ENCODE data around the gene SCGB3A1. TPM values are rescaled to one million over a fixed set of nuclear protein-coding genes. Genes with fewer than 3 reads are reported as not detected.

The SCGB3A1 gene
- total RNA-seq, 2 donors from 2014 or later, result not detected

DNA sequence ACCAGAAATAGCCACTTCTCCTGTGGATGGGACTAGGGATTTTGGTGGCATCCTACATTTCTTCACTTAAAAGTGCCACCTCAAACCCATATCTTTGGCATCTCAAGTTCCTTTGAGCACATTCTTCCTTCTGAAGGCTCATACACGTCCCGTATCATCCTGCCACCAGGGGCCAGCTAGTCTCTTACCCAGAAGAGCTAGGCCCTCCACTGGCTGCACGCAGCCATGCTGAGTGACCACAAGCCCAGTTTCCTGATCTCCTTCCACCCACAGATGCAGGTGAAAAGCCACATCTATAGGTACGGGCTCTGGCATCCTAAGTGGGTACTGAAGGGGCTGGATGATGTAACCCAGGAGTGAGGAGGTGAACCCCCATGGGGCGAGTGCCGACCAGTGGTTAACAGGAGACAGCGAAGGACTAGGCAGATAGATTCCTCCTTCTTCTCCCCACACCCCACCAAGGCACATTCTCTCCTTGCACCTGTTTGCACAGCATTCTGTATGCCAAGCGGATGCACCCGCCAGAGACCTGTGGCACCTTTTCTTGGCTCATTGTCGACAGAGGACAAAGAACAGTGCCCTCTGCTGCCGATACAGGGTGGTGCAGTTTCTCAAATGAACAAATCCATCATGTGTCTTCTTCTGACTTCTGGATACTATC, 14.4 kb upstream of the SCGB3A1 start:
- TF ChIP-seq, protein P1, sequence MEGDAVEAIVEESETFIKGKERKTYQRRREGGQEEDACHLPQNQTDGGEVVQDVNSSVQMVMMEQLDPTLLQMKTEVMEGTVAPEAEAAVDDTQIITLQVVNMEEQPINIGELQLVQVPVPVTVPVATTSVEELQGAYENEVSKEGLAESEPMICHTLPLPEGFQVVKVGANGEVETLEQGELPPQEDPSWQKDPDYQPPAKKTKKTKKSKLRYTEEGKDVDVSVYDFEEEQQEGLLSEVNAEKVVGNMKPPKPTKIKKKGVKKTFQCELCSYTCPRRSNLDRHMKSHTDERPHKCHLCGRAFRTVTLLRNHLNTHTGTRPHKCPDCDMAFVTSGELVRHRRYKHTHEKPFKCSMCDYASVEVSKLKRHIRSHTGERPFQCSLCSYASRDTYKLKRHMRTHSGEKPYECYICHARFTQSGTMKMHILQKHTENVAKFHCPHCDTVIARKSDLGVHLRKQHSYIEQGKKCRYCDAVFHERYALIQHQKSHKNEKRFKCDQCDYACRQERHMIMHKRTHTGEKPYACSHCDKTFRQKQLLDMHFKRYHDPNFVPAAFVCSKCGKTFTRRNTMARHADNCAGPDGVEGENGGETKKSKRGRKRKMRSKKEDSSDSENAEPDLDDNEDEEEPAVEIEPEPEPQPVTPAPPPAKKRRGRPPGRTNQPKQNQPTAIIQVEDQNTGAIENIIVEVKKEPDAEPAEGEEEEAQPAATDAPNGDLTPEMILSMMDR (IDR thresholded peaks at IDR 0.05), result peak; percentile 50 to 65
- Histone ChIP-seq H3K4me3 (no peak overlapping the region), H3K36me3 (no peaks in the 10 kb centered on the region), H3K9me3 (no peaks in the 10 kb centered on the region), H3K4me1 (no peaks in the 10 kb centered on the region), H3K27me3 (no peaks in the 10 kb centered on the region), H3K27ac (no peak overlapping the region)
- no peak for DNase-seq (ENCODE audit: low spot score)

DNA sequence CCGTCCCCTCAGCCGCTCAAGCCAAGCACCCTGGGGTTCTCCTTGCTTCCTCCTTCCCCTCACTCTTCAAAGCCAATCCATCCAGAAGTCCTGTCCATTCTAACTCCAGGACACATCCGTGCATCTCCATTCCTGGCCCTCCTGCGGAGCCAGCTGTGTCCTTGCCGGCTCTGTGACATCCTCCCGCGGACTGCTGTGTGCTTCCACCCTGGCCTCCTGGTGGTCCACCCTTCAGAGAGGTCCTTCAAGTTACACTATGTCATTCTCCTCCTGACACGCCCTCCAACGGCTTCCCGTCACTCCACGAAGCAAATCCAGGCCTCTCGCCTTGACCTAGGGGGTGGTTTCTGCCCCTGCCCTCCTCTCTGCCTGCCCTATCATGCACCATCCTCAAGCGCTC, 13.0 kb upstream of the SCGB3A1 start:
- no peak for DNase-seq (ENCODE audit: low spot score)

DNA sequence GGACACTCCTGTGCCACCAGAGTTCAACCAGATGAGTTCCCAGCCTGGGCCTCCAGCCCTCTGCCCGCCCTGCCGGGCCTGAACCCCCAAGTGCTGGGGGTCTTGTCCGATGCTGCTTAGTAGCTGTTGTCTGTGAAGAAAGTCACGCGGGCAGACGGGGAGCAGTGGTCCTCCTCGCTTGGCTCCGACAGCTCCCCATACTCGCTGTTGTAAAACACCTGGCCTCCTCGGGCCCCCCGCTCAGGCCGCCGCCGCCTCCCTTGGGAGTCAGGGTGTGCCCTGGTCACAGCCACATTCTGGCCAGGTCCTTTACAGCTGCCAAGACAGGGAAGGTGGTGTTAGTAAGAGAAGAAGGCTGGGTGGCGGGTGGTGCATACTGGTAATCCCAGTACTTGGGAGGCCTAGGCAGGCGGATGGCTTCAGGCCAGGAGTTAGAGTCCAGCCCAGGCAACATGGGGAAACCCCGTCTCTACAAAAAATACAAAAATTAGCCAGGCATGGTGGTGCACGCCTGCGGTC, 11.8 kb upstream of the SCGB3A1 start:
- DNase-seq (ENCODE audit: low spot score), result no peak
- H3K27me3 ChIP-seq, result no peaks in the 10 kb centered on the region
- no peaks in the 10 kb centered on the region for H3K4me1 ChIP-seq
- H3K36me3 ChIP-seq, result no peaks in the 10 kb centered on the region
- TF ChIP-seq, protein P1 (IDR thresholded peaks at IDR 0.05), result no peak
- H3K4me3 ChIP-seq, result no peak overlapping the region
- H3K9me3 ChIP-seq, result no peaks in the 10 kb centered on the region
- H3K27ac ChIP-seq, result no peak overlapping the region

More for the DNA sequence above, 13.0 kb upstream of the SCGB3A1 start:
- TF ChIP-seq, protein P1 (IDR thresholded peaks at IDR 0.05), result no peak
- Histone ChIP-seq H3K27me3 (no peaks in the 10 kb centered on the region), H3K9me3 (no peaks in the 10 kb centered on the region), H3K4me3 (no peak overlapping the region), H3K27ac (no peak overlapping the region), H3K4me1 (no peaks in the 10 kb centered on the region), H3K36me3 (no peaks in the 10 kb centered on the region)

DNA sequence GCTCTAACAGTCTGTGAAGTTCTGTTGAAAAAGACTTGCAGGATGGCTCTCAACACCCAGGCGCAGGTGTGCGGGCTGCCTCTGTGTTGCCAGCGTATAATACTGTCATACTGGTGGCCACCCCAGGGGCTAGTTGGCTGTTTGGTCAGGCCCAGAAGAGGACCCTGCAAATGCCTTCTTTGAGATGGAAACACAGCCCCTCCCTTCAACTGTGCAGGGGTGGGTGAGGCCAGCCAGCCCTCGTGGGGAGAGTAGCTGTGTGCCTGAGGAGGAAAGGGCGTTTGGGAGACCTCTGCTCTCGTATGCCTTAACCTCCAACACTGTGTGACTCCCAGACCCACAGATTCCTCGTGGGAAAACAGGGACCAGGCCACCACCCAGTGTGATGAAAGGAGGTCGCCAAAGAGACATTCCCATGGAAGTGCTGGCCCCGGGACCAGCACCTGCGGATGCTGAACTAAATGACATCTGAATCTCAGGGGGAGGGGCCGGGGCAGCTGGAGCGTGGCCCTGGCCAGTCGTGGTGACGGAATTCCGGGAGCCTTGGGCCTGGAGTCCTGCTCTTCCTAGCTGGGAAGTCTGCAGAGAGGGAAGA, 11.3 kb upstream of the SCGB3A1 start:
- H3K27ac ChIP-seq, result no peak overlapping the region
- H3K36me3 ChIP-seq, result no peaks in the 10 kb centered on the region
- no peak overlapping the region for H3K4me3 ChIP-seq
- no peak for DNase-seq (ENCODE audit: low spot score)
- H3K4me1 ChIP-seq, result no peaks in the 10 kb centered on the region
- H3K27me3 ChIP-seq, result no peaks in the 10 kb centered on the region
- H3K9me3 ChIP-seq, result no peaks in the 10 kb centered on the region
- TF ChIP-seq, protein P1 (IDR thresholded peaks at IDR 0.05), result no peak

DNA sequence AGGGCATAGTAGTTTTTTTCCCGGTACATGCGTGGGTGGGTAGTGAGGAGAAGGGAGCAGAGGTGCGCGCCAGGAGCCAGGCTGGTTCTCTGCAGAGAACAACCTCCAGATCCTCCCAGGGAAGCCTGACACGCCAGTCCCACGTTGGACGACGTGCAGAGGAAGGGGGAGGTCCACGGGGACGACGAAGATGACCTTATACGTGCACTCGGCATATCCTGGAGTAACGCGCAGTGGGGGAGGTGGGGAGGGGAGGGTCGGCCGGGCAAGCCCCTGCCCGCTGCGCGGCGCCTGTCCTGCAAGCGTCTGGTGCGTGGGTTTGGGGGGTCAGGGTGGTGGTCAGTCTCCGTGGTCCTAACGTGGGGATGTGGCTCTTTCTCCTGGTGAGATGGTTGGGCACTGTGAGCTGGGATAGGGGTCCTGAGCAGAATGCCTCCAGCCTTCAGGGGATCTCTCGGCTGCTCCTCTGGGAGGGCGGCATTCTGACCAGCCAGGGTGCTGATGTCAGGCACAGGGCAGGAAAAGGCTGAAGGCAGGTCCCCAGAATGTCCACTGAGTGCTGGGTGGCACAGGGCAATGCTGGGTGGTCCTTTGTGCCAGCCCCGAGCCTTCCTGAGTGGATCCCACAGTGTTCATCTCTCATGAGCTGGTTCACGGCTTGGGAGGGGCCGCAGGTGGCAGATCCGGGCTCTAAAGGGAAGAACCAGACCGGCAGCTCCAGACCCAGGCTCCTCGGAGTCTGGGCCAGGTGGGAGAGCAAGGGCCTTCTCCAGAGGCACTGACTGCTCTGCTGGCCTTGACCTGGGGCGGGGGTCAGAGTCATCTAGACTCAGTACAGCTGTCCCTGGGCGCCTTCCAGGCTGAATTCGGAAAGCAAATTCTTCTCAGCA, 10.5 kb upstream of the SCGB3A1 start:
- TF ChIP-seq, protein P1 (IDR thresholded peaks at IDR 0.05), result no peak
- Histone ChIP-seq H3K4me1 (no peaks in the 10 kb centered on the region), H3K9me3 (no peaks in the 10 kb centered on the region), H3K27me3 (no peaks in the 10 kb centered on the region), H3K27ac (no peak overlapping the region), H3K36me3 (no peaks in the 10 kb centered on the region), H3K4me3 (no peak overlapping the region)
- no peak for DNase-seq (ENCODE audit: low spot score)

Measured in right atrium auricular region (tissue), 2 donors.